Skeletal muscle cell (primary cell): Measurements from ENCODE around the gene COX5A.
A peak's percentile ranks its signal among the peaks of the same experiment; 100 is the strongest.
"Not testable (repeated sequence)": the region's sequence is repeated elsewhere in the genome, so short reads cannot be mapped to it uniquely, and the experiment has no call there.

Experiments used
- DNase-seq: peaks from one replicate; pipeline ENCODE4 v3.0.0-alpha.2; 2010; ENCODE audit warnings: low read depth
- H3K4me3 ChIP-seq: 2 replicates; pipeline ENCODE4 v1.5.1; 2011; ENCODE audit warnings: low read depth, mild to moderate bottlenecking, control low read depth, low read length, moderate library complexity

Gene COX5A

DNA sequence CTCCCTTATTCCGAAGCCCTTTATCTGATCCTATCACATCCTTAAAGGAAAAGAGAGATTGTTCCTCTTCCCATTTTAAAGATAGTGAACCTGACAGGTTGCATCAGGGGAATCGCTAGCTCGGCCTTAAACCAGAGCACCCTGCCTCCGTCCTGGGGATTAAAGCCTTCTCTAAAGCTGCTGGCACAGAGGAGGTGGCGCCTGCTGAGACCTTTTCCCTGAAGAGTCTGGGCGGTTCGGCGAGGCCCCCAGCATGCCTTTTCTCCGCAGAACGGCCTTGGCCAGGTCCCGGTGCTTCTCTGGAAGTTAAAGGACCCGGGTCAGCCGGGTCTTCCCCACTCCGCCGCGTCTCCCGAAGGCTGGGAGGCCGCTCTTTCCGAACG, 31.8 kb downstream of the COX5A start:
- DNase-seq, result no peak
- H3K4me3 ChIP-seq, result peak overlapping the region; percentile 91

DNA sequence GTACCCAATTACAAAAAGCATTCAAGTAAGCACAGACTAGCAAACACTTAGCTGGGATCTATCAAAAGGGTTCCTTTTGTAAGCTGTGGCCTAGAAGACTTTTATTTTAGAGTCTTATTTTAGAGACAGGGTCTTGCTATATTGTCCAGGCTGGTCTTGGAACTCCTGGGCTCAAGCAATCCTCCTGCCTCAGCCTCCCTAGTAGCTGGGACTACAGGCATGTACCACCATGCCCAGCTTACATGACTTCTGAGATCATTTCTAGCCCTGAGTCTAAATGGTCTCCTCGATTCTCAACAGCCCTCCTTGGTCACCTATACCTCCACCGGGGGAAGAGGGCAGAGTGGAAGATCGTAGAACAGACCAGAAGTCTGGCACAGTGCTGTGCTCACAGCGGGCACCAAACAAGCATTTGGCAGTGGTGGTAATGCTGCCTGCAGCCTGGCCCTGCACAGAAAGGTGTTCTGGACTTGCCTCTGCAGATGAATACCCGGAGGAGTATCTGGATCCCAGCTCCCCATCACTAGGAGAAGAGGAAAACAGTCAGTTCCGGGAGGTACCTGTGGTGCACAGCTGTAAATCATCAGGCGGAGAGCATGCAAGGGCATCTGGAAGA, 33.6 kb downstream of the COX5A start:
- no peak for DNase-seq
- no peak overlapping the region for H3K4me3 ChIP-seq

DNA sequence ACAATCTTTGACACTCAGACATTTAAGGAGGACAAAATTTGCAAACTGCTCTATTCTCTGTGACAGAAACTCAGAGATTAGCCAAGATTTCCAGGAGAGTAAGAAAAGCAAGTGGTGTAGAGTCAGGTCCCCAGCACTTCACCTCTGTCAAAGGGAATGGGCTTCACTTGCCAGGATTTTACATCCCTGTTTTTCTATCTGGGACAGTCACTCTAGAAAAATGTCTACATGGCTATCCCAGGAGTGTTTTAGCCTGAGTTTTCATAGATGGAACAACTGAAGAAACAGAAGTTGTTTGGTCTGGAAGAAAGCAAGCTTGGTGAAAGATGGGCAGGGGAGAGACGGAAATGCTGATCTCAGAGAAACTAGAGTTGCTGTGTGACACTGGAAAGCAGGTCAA, 34.2 kb downstream of the COX5A start:
- no peak for DNase-seq
- H3K4me3 ChIP-seq, result no peak overlapping the region

DNA sequence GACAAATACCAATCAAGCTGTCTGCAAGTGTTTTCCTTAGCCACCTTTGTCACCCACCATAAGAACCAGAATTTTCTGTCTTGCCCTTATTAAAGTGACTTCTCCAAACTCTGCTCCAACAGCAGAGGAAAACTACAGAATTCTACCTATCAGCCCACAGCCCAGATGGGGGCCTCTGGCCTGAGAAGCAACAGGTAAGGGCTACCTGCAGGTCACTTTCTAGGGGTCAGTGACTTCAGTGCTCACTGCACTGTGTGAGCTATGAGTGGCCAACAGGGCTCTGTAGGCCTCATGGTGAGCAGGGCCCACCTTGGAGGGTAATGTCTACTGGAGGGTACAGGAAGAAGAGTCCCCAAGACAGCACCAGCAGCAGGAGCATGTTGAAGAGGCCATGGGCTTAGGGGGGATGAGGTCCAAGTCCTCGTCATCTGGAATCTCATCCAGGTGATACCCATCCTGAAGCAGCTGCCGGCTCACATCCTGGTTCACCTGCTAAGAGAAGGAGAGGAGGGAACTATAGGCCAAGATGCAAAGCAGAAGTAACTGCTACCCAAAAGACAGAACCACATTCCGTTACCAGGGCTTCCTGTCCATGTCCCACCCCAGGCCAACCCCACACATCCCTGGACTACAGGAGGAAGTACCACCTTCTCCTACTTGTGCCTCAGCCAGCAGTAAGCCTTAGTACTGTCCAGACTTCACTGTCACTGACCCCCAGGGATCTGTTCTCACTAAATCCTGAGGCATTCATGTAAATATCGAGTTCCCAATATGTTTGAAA, 35.4 kb downstream of the COX5A start:
- H3K4me3 ChIP-seq, result no peak overlapping the region
- no peak for DNase-seq

DNA sequence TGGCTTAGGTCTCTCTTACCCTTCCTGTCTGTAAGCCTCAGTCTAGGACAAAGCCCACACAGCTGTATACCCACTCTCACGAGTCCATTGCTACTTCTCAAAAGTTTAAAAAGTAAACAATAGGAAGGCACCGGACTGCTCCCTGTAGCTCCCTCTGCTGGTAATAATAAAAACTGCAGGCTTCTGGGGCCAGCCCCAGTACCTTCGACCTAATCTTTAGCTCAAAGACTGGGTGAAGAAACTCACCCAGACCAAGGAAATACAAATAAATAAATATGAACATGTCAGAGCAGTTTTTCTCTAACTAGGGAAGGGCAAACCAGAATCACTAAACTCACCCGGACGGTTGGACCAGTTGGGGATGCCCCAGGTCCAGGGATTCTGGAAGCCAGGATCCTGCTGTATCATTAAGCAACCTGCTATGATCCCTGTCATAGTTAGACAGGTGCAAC, 36.2 kb downstream of the COX5A start:
- no peak overlapping the region for H3K4me3 ChIP-seq
- DNase-seq, result no peak

DNA sequence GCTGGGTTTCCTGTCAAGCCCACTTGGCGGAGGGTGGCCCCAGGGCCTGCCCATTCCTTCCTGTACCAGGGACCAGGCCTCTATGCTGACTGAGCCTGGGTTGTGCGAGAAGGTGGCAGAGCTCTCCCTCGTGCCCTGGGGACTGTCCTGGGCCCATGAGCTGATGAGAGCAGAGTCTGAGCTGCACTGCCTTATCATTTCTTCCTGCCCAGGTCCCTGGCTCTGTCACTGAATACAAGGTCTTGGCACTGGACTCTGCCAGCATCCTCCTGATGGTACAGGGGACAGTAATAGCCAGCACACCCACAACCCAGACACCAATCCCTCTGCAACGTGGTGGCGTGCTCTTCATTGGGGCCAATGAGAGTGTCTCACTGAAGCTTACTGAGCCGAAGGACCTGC, 40.6 kb downstream of the COX5A start:
- DNase-seq, result no peak
- H3K4me3 ChIP-seq, result no peak overlapping the region

DNA sequence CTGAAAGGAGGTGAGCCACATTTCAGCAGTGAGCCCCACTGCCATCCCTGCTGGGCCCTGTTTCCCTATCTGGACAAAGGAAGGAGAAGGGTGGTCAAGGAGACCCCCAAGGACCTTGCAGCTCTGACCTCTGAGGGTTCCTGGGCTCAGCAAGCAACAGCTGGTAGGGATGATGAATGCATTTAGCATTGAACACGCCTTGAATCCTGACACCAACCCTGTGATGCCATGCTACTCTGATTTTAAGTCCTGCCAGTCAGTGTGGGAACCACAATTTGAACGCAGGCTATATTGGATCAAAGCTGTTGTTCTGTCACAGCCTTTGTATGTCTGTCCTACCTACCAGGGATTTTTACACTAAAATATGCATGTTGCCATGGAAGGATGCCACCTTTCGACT, 41.6 kb downstream of the COX5A start:
- no peak for DNase-seq
- H3K4me3 ChIP-seq, result no peak overlapping the region

DNA sequence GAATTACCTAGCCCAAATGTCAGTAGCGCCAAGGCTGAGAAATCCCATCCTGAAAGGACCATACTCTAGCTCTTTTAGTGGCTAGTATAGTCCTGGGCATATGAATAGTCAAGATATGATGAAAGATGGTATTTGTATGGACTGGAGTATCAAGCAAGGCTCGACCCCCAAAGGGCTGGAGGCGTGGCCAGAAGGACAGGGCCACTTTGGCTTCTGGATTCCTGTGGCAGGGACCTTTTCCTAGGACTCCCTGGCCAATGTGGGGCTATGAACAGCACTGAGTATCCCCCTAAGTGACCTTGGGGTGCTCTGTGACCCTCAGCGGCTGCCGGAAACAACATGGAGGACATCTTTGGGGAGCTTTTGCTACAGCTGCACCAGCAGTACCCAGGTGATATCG, 42.0 kb downstream of the COX5A start:
- DNase-seq, result no peak

DNA sequence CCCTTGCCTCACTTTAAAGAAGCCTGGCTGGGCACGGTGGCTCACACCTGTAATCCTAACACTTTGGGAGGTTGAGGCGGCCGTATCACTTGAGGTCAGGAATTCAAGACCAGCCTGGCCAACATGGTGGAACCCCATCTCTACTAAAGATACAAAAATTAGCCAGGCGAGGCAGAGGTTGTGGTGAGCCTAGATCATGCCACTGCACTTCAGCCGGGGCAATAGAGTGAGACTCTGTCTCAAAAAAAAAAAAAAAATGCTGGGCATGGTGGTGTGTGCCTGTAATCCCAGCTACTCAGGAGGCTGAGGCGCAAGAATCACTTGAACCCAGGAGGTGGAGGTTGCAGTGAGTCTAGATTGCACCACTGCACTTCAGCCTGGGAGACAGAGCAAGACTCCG, 43.5 kb downstream of the COX5A start:
- not testable (repeated sequence) for H3K4me3 ChIP-seq, DNase-seq

More for the DNA sequence above, 42.0 kb downstream of the COX5A start:
- H3K4me3 ChIP-seq, result no peak overlapping the region

DNA sequence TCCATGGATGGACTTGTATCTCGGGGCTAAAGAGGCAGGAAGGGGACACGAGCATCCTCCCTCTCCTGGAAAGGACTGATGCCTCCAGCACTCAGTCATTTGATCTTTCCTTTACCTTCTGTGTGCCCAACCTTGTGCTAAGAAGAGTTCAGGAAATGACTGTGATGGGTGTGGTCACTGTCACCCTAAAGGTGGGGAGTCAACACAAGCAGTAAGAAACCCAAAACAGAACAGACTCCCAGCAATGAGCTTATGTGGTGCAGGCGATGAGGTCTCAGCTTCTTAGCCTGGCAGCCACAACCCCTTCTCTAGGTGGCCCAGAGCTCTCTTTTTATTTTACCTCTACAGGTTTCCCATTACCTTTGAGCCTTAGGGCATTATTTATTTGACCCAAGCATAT, 44.2 kb downstream of the COX5A start:
- H3K4me3 ChIP-seq, result no peak overlapping the region
- no peak for DNase-seq

DNA sequence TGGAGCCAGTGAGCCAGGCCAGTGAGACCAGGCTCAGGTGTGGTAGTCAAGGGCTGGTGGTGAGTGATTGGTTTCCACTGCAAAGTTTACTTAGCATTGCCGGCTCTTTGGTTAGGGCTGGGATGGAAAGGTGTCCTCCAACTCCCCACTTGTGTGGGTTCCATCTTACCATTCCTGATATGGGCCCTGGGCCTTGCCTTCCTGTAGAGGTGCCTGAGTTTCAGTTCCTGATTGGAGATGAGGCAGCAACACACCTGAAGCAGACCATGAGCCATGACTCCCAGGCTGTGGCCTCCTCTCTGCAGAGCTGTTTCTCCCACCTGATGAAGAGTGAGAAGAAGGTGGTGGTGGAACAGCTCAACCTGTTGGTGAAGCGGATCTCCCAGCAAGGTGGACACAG, 44.9 kb downstream of the COX5A start:
- no peak overlapping the region for H3K4me3 ChIP-seq
- DNase-seq, result no peak

DNA sequence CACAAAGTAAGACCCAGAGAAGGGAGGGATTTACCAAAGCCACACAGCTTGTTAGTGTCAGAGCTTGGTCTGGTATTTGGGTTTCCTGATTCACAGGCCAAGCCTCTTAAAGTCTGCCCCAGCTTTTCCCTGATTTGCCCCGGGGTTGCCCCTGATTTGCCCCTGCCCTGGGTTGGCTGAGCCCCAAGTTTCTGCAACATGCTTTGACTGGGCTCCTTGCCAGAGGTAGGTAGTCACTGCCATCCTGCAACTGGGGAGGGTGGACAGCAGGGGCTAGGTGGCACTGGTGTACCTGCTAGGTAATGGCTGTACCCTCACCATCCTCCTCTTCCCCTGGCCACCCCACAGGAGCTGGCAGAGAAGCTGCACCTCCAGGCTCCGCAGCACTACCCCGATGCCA, 45.6 kb downstream of the COX5A start:
- no peak for DNase-seq
- H3K4me3 ChIP-seq, result no peak overlapping the region

DNA sequence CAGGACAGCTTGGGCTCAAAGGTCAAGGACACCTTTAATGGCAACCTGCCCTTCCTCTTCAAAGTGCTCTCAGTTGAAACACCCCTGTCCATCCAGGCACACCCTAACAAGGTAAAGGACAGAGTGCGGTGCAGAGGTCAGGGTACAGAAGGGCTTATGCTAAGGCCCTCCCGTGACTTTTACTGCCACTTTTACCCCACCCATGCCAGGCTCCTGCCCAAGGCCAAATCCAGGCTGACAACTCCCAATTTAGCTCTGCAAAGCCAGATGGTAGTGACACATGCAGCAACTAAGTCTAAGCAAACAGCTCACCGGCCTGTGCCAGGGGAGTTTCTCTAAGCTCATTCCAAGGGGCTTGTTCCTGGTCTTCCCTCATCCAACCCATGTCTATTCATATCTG, 46.4 kb downstream of the COX5A start:
- no peak for DNase-seq
- no peak overlapping the region for H3K4me3 ChIP-seq

DNA sequence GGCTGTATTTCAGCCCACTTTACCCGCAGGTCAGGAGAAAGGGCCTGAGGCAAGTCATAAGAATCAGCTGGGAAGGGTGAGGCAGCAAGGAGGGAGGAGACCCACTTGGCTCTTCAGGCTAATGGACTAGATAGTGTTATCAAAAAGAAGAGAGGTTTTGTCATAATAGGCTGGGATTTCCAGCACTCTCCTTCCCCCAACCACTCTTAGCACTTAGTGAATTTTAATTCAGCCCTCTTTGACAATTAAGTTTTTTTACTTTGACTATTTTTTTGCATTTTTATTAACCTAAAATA, 47.3 kb downstream of the COX5A start:
- no peak for DNase-seq

DNA sequence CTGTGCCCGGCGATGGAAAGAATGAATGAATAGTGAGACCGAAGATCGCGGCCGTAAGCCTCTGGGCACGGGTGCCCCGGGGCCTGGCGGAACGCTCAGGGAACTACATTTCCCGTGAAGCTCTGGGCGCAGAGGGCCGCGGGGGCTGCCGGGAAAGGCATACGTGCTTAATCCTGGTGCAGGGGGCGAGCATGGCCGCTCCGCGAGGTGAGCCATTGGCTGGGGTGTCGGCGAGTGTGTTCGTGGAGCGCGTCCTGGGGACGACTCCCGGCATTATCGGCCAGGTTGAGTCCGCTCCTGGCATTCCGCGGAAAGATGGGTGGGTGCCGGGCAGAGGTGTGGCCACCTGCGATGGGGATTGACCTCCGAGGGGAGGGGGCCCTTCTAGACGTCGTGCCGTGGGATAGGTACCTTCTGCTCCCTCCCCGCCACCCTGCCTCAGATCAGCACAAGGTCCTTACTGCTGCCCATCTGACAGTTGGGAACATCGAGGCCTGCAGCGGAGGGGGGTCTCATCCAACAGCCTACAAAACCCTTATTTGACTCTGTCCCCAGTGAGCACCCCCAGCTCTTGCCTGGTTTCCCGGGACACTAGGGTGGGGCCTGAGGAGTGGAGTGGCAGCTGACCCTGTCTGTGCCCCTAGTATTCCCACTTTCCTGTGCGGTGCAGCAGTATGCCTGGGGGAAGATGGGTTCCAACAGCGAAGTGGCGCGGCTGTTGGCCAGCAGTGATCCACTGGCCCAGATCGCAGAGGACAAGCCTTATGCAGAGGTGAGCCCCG, 47.8 kb downstream of the COX5A start, which contains the start of gene MPI:
Gene MPI, plus strand, starts transcription at position 160 of the 782 bp plus-strand sequence. Its CDS starts 32 bp downstream, at position 192.
- peak; percentile 45 for DNase-seq
- peak within 1 kb of the TSS; percentile 98 for H3K4me3 ChIP-seq

More for the DNA sequence above, 47.3 kb downstream of the COX5A start:
- peak overlapping the region; percentile 98 for H3K4me3 ChIP-seq

DNA sequence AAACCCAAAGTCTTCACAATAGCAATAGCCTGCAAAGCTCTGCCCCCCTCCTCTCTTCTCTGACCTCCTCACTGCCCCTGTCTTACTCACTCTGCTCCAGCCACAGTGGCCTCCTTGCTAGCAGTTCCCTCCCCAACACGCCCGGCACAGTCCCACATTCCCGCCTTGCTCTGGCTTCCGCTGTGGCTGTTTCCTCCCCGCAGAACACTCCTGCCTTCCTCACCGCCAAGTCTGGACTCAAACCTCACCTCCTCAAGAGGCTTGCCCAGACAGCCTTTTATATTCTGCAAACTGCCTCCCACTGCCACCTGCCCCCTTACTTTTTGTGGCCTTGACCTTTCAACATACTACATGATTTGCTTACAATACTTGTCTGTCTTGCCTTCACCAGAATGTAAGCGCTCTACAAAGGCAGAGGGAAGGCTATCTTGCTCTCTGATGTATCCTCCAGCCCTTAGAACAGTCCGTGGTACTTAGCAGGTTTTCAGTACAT, 48.4 kb downstream of the COX5A start:
- DNase-seq, result no peak
- H3K4me3 ChIP-seq, result peak overlapping the region; percentile 98

DNA sequence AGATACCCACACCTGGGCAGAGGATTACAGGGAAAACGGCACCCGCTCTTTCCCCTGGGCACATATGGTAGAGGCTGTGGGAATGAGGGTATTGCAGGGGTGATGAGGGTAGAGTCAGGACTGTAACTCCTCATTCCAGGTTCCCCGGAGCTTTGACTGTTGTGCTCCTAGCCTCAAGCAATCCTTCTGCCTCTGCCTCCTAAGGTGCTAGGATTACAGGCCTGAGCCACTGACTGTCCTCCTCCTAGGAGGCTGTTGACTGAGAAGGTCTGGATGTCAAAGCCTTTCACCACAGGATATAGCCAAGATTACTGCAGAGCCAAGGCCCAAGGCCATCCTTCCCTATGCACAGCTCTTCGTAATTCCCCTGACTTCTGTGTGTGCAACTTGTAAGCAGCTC, 49.2 kb downstream of the COX5A start:
- H3K4me3 ChIP-seq, result no peak overlapping the region
- no peak for DNase-seq

DNA sequence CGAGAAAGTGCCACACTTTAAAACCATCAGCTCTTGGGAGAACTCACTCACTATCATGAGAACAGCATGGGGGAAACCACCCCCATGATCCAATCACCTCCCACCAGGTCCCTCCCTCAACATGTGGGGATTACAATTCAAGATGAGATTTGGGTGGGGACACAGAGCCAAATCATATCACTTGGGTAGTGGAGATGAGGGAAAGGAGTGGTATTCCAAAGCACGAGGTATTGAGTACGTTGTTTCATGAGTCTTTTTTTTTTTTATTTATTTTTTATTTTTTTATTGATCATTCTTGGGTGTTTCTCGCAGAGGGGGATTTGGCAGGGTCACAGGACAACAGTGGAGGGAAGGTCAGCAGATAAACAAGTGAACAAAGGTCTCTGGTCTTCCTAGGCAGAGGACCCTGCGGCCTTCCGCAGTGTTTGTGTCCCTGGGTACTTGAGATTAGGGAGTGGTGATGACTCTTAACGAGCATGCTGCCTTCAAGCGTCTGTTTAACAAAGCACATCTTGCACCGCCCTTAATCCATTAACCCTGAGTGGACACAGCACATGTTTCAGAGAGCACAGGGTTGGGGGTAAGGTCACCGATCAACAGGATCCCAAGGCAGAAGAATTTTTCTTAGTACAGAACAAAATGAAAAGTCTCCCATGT, 50.2 kb downstream of the COX5A start:
- H3K4me3 ChIP-seq, DNase-seq: not testable (repeated sequence)

DNA sequence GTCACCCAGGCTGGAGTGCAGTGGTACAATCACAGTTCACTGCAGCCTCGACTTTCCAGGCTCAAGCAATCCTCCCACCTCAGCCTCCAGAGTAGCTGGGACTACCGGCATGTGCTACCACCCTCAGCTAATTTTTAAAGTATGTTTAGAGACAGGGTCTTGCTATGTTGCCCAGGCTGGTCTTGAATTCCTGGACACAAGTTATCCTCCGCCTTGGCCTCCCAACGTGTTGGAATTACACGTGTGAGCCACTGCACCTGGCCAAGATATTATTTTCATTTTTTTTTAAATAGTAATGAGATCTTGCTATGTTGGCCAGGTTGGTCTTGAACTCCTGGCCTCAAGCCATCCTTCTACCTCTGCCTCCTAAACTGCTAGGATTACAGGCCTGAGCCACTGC, 52.4 kb downstream of the COX5A start:
- H3K4me3 ChIP-seq, result no peak overlapping the region
- DNase-seq, result no peak
